ENCODE results near the gene GDAP1L1.
"Not testable (repeated sequence)": the region's sequence is repeated elsewhere in the genome, so short reads cannot be mapped to it uniquely, and the experiment has no call there.

The GDAP1L1 gene

GRCh38 chr20:44302736-44303135, 55.6 kb downstream of the GDAP1L1 start:
- no peak for DNase-seq (ENCODE audit: low read depth in 2 of 2)

DNA sequence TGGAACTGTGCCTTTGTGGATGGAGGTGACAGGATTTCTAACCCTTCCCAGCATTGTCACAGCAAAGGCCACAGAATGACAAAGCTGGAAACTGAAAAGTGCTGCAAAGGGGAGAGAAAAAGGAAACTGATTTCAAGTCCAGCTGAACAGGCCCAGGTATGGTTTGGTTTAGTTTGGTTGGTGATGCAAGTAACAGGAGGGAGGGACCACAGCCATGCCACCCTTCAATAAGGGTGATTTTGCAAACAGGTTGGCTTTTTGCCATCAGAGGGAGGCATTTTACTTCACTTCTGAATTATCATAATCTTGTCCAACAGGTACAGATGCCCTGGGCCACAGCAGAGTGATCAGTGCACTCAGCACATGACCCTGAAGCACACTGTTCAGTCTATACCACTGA, 57.3 kb downstream of the GDAP1L1 start:
- no peak for DNase-seq (ENCODE audit: low read depth in 2 of 2)

- DNase-seq (ENCODE audit: low read depth in 2 of 2) = no peak
Observed at GRCh38 chr20:44306927-44307326, 59.8 kb downstream of the GDAP1L1 start.

- no peak for DNase-seq (ENCODE audit: low read depth in 2 of 2)
Observed at GRCh38 chr20:44309763-44310663, 62.9 kb downstream of the GDAP1L1 start.

DNA sequence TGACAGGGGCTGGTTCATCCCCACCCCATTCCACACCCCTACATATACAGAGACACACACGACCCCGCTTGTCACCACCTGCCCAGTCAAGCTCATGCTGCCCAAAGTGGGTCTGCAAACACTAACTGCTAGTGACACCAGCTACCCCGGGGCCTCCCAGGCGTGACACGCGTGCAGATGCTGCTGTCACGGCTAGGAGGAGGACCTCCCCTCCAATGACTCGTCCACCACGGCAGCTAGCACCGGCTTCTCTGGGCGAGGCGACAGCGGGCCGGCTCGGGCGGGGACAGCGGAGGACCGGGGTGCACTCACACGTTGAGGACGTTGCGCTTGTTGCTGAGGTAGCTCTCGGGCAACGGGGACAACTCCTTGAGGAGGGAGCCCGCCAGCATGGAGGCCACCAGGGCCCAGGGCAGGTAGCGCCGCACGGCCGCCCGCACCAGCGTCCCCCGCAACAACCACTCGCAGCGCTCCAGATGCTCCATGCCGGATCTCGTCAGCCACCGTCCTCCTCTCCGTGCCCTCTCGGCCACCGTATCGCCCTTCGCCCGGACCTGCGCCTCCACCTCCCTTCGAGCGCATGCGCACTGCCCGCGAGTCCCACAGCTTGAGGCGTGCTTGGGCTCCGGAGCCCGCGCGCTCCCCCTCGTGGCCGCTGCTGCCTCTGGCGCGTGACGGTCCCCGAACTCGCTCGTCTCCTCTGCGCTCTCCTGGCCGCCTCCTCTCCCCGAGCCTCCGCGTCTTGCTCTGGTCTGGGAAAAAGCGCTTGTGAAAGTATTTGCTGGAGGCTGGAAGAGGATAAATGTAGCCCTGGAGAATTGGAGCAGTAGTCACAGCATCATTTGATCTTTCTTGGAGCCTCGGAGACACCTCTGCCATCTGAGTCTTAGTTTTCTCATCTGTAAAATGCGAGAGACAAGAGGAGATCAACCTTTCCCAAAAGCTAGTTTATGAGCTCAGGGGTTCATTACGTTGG, 63.8 kb downstream of the GDAP1L1 start, which contains the start of gene FITM2:
Gene FITM2 (minus strand): TSS at position 539 of the 976 bp plus-strand sequence. CDS start 54 bp downstream, at position 485.
- DNase-seq (ENCODE audit: low read depth in 2 of 2) = peak; percentile 99

DNA sequence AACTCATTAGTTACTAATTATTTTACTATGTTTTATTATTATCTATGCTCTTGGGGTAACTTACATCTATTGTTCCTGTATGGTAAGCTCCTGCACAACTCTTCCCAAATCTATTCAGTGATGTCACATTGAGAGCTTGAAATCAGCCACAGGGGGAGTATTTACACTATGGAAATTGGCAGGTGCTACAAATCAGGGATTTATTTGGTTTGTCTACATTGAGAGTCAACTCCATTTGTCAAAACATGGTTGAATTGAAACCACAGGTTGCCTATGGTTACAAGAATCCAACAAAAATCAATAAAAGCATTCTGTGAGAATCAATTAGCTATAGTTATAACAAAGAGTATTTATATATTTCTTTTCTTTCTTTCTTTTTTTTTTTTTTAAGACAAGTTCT, 67.8 kb downstream of the GDAP1L1 start:
- no peak for DNase-seq (ENCODE audit: low read depth in 2 of 2)

- no peak for DNase-seq (ENCODE audit: low read depth in 2 of 2)
Observed at GRCh38 chr20:44319839-44320422, 72.8 kb downstream of the GDAP1L1 start.

GRCh38 chr20:44324343-44324742, 77.2 kb downstream of the GDAP1L1 start:
- DNase-seq (ENCODE audit: low read depth in 2 of 2) = no peak

DNA sequence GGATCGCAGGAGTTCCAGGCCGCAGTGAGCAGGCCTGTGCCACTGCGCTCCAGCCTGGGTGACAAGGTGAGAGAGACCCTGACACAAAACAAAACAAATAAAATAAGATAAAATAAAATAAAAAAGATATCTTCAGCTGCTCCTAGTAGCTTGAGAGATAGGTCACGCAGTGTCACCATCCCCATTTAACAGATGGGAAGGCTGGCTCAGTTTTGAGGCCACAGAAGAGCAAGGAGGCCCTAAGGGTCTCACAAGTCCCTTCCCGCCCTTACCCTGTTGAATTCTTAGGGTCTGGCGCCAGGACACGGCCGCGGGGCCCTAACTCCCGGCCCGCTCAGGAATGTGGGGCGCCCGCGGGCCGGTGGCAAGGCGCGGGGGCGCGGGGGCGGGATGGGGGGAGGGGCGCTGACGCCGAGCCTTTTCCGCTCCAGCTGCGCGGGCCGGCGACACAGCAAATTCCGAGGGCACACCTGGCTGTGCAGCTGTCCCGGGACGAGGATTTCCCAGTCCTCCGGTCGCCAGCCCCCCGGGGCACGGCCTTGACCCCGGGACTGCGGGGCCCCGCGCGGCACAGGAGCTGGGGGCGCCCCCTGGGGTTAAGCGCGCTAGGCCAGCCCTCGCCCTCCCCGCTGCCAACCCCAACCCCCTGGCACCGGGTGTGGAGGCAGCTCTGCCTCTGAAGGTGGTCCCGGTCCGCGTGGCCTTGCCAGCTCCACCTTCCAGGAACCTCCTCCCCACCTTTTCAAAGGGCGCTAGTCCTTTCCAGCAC, 79.5 kb downstream of the GDAP1L1 start:
- no peak for DNase-seq (ENCODE audit: low read depth in 2 of 2)

DNA sequence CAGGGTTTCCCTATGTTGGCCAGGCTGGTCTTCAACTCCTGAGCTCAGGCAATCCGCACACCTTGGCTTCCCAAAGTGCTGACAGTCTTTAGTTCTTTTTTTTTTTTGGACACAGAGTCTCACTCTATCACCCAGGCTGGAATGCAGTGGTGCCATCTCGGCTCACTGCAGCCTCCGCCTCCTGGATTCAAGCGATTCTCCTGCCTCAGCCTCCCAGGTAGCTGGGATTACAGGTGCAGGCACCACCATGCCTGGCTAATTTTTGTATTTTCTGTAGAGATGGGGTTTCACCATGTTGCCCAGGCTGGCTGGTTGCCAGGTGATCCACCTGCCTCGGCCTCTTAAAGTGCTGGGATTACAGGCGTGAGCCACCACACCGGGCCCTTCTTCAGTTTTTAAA, 80.6 kb downstream of the GDAP1L1 start:
- DNase-seq (ENCODE audit: low read depth in 2 of 2) = not testable (repeated sequence)

GRCh38 chr20:44328428-44328827, 81.3 kb downstream of the GDAP1L1 start:
- no peak for DNase-seq (ENCODE audit: low read depth in 2 of 2)

Data from stimulated activated CD4-positive, alpha-beta T cell treated with anti-CD3 and anti-CD28 coated beads, Interleukin-4, amount 100 ng/mL, for 48 hours (primary cell).